ENCODE data around the gene AK9. TPM values are rescaled to one million over a fixed set of nuclear protein-coding genes. Genes with fewer than 3 reads are reported as not detected.

Gene AK9
- total and polyA plus RNA-seq, 10 of the 15 experiments (the other 5 are each of a cell fraction or from before 2014, with no cell fraction given), result 2.1 to 7.4 (median 4.2) TPM

DNA sequence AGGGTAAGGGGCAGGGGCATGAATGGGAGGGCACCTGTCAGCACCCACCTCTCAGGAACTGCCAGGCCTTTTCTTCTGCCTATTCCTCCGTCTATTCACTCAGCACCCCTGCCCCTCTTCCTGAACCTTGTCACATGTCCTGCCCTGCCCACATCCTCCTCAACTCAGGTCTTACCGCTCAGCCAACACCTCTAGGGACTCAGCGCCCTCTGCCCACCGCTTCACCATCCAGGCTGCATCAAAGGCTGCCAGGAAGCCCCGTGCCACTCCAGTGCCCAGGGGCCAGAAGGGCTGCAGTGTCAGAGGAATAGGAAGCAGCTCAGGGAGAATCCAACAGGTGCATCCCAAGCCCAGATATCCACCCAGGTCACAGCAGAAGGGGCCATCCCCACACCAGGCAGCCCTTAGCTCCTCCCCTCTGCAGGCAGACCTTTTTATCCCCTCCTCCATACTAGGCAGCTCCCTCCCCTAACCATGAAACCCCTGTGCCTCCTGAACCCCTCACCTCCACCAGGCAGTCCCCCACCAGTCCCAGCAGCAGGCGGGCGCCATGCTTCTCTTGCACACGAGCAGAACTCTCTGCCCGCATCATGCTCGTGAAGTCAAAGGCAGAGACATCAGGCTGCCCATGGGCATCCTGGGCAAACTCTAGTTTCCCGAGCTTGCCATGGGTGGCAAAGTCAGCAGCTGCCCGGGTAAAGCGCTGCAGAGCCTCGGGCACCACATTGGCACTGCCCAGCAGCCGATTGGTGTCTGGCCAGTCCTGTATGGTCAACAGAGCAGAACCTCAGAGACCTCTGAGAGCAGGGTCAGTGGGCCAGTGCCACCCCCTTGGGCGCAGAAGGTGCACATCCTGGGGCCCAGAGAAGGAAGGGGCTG lies 241.0 kb downstream of the AK9 start (continued):
- TF ChIP-seq, protein P1, sequence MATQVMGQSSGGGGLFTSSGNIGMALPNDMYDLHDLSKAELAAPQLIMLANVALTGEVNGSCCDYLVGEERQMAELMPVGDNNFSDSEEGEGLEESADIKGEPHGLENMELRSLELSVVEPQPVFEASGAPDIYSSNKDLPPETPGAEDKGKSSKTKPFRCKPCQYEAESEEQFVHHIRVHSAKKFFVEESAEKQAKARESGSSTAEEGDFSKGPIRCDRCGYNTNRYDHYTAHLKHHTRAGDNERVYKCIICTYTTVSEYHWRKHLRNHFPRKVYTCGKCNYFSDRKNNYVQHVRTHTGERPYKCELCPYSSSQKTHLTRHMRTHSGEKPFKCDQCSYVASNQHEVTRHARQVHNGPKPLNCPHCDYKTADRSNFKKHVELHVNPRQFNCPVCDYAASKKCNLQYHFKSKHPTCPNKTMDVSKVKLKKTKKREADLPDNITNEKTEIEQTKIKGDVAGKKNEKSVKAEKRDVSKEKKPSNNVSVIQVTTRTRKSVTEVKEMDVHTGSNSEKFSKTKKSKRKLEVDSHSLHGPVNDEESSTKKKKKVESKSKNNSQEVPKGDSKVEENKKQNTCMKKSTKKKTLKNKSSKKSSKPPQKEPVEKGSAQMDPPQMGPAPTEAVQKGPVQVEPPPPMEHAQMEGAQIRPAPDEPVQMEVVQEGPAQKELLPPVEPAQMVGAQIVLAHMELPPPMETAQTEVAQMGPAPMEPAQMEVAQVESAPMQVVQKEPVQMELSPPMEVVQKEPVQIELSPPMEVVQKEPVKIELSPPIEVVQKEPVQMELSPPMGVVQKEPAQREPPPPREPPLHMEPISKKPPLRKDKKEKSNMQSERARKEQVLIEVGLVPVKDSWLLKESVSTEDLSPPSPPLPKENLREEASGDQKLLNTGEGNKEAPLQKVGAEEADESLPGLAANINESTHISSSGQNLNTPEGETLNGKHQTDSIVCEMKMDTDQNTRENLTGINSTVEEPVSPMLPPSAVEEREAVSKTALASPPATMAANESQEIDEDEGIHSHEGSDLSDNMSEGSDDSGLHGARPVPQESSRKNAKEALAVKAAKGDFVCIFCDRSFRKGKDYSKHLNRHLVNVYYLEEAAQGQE (IDR thresholded peaks at IDR 0.05; ENCODE audit: low read depth, low read length), result no peak
- TF ChIP-seq ZNF274 (IDR thresholded peaks at IDR 0.05; ENCODE audit: insufficient read depth, insufficient read length) (no peak), SUPT20H (IDR thresholded peaks at IDR 0.05; ENCODE audit: borderline replicate concordance, control insufficient read depth, low read depth, low read length) (no peak), POLR2AphosphoS2 (IDR thresholded peaks at IDR 0.05; ENCODE audit: low read depth, low read length) (no peak), SUZ12 (IDR thresholded peaks at IDR 0.05; ENCODE audit: unreplicated experiment) (no peak), ZNF622 (IDR thresholded peaks at IDR 0.05) (no peak), MTA2 (IDR thresholded peaks at IDR 0.05; ENCODE audit: low read depth) (no peak)
- TF ChIP-seq, protein P2, sequence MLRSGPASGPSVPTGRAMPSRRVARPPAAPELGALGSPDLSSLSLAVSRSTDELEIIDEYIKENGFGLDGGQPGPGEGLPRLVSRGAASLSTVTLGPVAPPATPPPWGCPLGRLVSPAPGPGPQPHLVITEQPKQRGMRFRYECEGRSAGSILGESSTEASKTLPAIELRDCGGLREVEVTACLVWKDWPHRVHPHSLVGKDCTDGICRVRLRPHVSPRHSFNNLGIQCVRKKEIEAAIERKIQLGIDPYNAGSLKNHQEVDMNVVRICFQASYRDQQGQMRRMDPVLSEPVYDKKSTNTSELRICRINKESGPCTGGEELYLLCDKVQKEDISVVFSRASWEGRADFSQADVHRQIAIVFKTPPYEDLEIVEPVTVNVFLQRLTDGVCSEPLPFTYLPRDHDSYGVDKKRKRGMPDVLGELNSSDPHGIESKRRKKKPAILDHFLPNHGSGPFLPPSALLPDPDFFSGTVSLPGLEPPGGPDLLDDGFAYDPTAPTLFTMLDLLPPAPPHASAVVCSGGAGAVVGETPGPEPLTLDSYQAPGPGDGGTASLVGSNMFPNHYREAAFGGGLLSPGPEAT (IDR thresholded peaks at IDR 0.05; ENCODE audit: low read depth), result no peak

Data from GM12878 (cell line).